Measurements from ENCODE around the gene KCNC4.
A peak's percentile ranks its signal among the peaks of the same experiment; 100 is the strongest.

Gene KCNC4

GRCh38 chr1:110209715-110210603, at the start of gene KCNC4:
Gene KCNC4, plus strand, starts transcription at chr1:110210314. Its CDS starts 1,186 bp downstream, at chr1:110211500.
- FAIRE-seq (no peak), DNase-seq (ENCODE audit: insufficient read length, low spot score) (peak; percentile 95)
- TF ChIP-seq POLR2A (IDR thresholded peaks at IDR 0.05; ENCODE audit: low read depth, low read length), result 0 out of 2 replicates have a peak, but pooled peaks have one; percentile 19

- no peak for TF ChIP-seq POLR2A (IDR thresholded peaks at IDR 0.05; ENCODE audit: low read depth, low read length)
- FAIRE-seq, result no peak
- DNase-seq (ENCODE audit: insufficient read length, low spot score), result no peak
Observed at GRCh38 chr1:110160538-110161100, 49.5 kb upstream of the KCNC4 start.

DNA sequence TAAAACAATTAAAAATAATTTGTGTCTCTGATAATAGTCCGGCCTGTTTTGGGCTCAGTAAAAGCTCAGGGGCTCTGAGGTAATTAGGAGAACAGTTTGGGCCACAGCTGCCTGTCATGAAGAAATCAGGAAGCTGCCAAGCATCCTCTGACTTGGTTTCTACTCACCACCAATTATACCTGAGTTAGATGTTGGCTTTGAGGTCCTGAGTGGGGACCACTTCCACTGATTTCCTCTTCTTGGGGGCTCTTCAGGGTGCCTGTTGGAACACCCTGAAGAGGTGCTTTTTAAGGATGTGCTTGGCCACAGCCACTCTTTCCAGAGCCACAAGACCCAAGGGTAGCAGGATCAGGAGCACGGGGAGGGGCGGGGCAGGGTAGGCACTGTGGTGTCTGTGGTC, 48.9 kb upstream of the KCNC4 start:
- FAIRE-seq (no peak), DNase-seq (ENCODE audit: insufficient read length, low spot score) (no peak)
- no peak for TF ChIP-seq POLR2A (IDR thresholded peaks at IDR 0.05; ENCODE audit: low read depth, low read length)

DNA sequence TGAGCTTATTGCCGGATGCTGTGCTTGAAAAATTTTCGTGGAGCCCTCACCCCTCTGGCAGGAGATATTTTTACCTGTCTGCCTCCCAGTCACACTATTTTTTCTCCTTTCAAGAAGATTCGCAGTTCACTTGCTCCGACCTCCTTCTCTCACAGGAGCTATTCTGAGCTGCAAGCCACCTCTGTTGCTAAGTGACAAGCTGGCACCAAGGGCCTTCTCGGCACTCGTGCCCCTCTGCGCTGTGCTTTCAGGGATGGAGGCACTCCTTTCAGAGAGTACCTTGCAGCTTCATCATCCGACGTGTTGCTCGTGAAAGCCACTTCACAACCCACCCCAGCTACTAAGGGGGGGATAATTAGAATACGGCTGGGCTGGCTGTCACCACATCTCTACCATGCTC, 48.3 kb upstream of the KCNC4 start:
- TF ChIP-seq POLR2A (IDR thresholded peaks at IDR 0.05; ENCODE audit: low read depth, low read length), result no peak
- DNase-seq (ENCODE audit: insufficient read length, low spot score) (no peak), FAIRE-seq (no peak)

- FAIRE-seq (no peak), DNase-seq (ENCODE audit: insufficient read length, low spot score) (no peak)
- TF ChIP-seq POLR2A (IDR thresholded peaks at IDR 0.05; ENCODE audit: low read depth, low read length), result no peak
Observed at GRCh38 chr1:110163591-110163990, 46.5 kb upstream of the KCNC4 start.

DNA sequence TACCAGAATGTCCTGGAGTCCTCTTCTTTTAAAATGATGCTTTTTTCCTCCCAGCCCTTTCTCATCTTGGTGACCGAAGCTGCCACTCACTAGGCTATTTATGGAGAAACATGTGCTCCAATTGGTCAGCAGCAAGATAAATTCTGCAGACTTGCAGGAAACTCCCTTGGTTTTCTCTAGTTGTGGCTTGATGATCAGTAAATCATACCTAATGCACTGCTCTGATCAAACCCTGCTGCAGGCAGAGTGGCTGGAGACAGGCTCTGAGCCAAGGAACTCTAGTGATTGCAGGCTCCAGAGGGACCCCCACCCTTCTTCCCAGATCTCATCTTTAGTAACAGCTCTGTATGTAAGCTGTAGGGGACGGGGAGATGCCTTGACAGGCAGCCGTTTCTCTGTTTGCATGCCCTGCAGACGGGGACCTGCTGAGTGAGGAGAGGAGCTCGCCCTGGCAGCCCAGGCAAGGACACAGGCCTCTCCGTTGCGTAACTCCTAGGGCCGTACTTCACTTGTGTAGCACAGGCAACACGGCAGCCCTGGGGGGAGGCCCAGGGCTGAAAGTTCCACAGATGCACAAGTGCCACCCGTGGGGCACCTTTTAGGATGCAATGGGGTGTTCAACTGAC, 45.3 kb upstream of the KCNC4 start:
- FAIRE-seq, result no peak
- DNase-seq (ENCODE audit: insufficient read length, low spot score), result no peak
- TF ChIP-seq POLR2A (IDR thresholded peaks at IDR 0.05; ENCODE audit: low read depth, low read length), result no peak

- no peak for TF ChIP-seq POLR2A (IDR thresholded peaks at IDR 0.05; ENCODE audit: low read depth, low read length)
- DNase-seq (ENCODE audit: insufficient read length, low spot score), result no peak
- FAIRE-seq, result no peak
Observed at GRCh38 chr1:110165761-110166231, 44.3 kb upstream of the KCNC4 start.

DNA sequence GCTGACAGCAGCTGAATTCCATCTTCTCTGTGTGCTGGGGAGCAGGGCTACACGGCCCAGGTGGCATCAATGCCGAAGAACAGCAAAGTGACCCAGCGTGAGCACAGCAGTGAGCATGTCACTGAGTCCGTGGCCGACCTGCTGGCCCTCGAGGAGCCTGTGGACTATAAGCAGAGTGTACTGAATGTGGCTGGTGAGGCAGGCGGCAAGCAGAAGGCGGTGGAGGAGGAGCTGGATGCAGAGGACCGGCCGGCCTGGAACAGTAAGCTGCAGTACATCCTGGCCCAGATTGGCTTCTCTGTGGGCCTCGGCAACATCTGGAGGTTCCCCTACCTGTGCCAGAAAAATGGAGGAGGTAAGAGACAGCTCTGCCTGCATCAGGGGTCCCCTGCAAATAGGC, 43.3 kb upstream of the KCNC4 start:
- DNase-seq (ENCODE audit: insufficient read length, low spot score) (no peak), FAIRE-seq (no peak)
- no peak for TF ChIP-seq POLR2A (IDR thresholded peaks at IDR 0.05; ENCODE audit: low read depth, low read length)

- DNase-seq (ENCODE audit: insufficient read length, low spot score) (no peak), FAIRE-seq (no peak)
- no peak for TF ChIP-seq POLR2A (IDR thresholded peaks at IDR 0.05; ENCODE audit: low read depth, low read length)
Observed at GRCh38 chr1:110170766-110171733, 39.1 kb upstream of the KCNC4 start.

DNA sequence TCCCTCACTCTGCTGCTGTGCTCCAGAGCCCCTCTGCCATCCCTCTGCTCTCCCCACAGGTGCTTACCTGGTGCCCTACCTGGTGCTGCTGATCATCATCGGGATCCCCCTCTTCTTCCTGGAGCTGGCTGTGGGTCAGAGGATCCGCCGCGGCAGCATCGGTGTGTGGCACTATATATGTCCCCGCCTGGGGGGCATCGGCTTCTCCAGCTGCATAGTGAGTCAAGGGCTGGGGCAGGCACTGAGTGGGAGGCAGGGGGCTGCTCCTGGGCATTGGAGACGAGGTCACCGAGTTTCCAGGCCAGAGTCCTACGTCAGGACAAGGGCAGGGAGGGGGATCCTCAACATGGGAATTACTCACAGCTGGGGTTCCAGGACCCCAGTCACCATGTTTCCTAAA, 38.1 kb upstream of the KCNC4 start:
- no peak for TF ChIP-seq POLR2A (IDR thresholded peaks at IDR 0.05; ENCODE audit: low read depth, low read length)
- DNase-seq (ENCODE audit: insufficient read length, low spot score) (no peak), FAIRE-seq (no peak)

GRCh38 chr1:110173466-110174105, 36.5 kb upstream of the KCNC4 start:
- TF ChIP-seq POLR2A (IDR thresholded peaks at IDR 0.05; ENCODE audit: low read depth, low read length), result no peak
- DNase-seq (ENCODE audit: insufficient read length, low spot score), result no peak
- no peak for FAIRE-seq

DNA sequence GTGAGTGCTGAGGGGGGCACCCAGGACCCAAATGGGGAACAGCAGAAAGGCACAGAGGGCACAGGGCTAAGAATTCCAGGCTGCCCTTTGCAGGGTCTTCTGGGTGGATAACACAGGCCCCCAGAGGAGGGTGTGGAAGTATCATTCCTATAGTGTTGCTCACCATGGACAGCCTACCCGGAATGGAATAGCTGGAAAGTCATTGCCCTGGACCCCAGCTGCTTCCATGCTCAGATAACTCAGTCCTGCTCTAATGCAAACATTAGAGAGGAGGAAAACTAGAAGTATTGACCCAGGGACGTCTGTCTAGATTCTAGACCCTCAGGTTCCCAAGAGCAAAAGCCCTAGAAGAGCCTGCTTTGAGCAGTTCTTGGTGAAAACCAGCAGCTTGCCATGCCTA, 35.2 kb upstream of the KCNC4 start:
- no peak for TF ChIP-seq POLR2A (IDR thresholded peaks at IDR 0.05; ENCODE audit: low read depth, low read length)
- DNase-seq (ENCODE audit: insufficient read length, low spot score) (no peak), FAIRE-seq (no peak)
